Esophagus muscularis mucosa (tissue), 4 donors: ENCODE measurements around the gene ERCC6. TPM values are rescaled to one million over a fixed set of nuclear protein-coding genes. Genes with fewer than 3 reads are reported as not detected.

ENCODE experiments used
- DNase-seq: peaks from one replicate; pipeline ENCODE4 v3.0.0-alpha.2; 2017; ENCODE audit errors: extremely low spot score
- H3K27ac ChIP-seq, 4 donors: fragments of 200-600 bp; sonication (generic); replicated peaks in 1 of 4; 1 replicate in 3 of 4; 2 replicates in 1 of 4; pipeline ENCODE4 v1.5.1; 2016 to 2019; ENCODE audit warnings: mild to moderate bottlenecking in 1 of 4
- H3K27me3 ChIP-seq, 4 donors: fragments of 200-600 bp; sonication (generic); one replicate each; pipeline versions ENCODE4 v1.5.1 to v1.6.0; 2016 to 2019
- H3K36me3 ChIP-seq, 4 donors: fragments of 200-600 bp; sonication (generic); one replicate each; pipeline ENCODE4 v1.5.1; 2016 to 2019
- H3K4me1 ChIP-seq, 4 donors: fragments of 200-600 bp; sonication (generic); one replicate each; pipeline ENCODE4 v1.5.1; 2016 to 2019
- H3K4me3 ChIP-seq, 4 donors: fragments of 200-600 bp; sonication (generic); 1 replicate in 2 of 4; 2 replicates in 2 of 4; pipeline ENCODE4 v1.5.1; 2016 to 2019; ENCODE audit warnings: mild to moderate bottlenecking in 4 of 4, moderate library complexity in 1 of 4
- H3K9me3 ChIP-seq, 4 donors: fragments of 200-600 bp; sonication (generic); 1 replicate in 3 of 4; 2 replicates in 1 of 4; pipeline ENCODE4 v1.5.1; 2016 to 2019
- EP300 ChIP-seq: sonication (generic); formaldehyde crosslinking; IDR thresholded peaks from one replicate; pipeline ENCODE4 v1.6.1; 2017; ENCODE audit warnings: antibody characterized with exemption
- POLR2A ChIP-seq: fragments of 450-650 bp; IDR thresholded peaks from one replicate; pipeline ENCODE4 v1.6.1; 2017; ENCODE audit warnings: antibody characterized with exemption, moderate library complexity, mild to moderate bottlenecking, low read depth
- POLR2AphosphoS5 ChIP-seq, 2 donors: sonication (generic); formaldehyde crosslinking; IDR thresholded peaks; one replicate each; pipeline ENCODE4 v1.6.1; 2017; ENCODE audit warnings: antibody characterized with exemption in 2 of 2
- WGBS: methylation state at CpG from one replicate; pipeline ENCODE4 v1.1.5; 2018; 5-methylcytosine and 5-hydroxymethylcytosine counted together
- intact Hi-C: fragments of 100-400 bp; cut with DNase I; formaldehyde crosslinking; loops from one replicate; pipeline ENCODE4 v1.15.1; 2023
- total RNA-seq, 4 donors: library from RNA; depleted of rRNA; stranded (reverse); fragments of >200 nt; gene quantifications; one replicate each; pipeline versions ENCODE4 v1.1.0 to v1.2.1, GENCODE V29; 2016
- TF ChIP-seq, protein P1 (sequence below), 3 experiments: fragments of 200-600 bp in 2 of 3; fragments of 450-650 bp in 1 of 3; sonication (generic) in 2 of 3; IDR thresholded peaks; one replicate each; pipeline ENCODE4 v1.5.1; 2017 to 2019; ENCODE audit warnings: antibody characterized with exemption in 3 of 3, mild to moderate bottlenecking in 2 of 3, moderate library complexity in 1 of 3

The ERCC6 gene
- total RNA-seq, 4 donors from 2014 or later = 7.0 to 11.7 (median 9.2) TPM

DNA sequence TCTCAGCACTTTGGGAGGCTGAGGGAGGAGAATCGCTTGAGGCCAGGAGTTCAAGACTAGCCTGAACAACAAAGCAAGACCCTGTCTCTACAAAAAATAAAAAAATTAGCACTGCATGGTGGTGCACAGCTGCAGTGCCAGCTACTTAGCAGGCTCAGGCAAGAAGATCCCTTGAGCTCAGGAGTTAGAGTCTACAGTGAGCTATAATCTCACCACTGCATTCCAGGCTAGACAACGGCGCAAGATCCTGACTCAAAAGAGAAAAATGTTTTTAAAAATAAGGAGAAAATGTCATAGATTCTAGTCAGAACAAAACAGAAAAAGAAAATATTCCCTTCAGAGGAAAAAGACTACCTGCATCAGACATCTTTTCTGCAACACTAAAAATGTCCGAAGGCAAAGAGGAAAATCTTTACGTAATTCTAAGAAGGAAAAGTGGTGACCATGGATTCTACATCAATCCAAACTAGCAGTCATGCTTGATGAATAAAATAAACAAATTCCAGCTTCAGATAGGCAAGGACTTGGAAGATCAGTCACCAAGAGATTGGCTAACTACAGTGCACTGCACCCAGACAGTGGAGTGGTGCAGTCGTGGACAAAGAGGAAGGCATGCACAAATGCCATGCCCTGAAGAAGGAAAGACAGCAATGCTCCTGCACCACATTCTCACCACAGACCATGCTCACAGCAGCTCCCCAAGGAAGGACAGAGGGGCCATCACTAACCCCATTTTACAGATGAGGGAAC lies 54.3 kb downstream of the ERCC6 start:
- intact Hi-C loops = no loop called here

DNA sequence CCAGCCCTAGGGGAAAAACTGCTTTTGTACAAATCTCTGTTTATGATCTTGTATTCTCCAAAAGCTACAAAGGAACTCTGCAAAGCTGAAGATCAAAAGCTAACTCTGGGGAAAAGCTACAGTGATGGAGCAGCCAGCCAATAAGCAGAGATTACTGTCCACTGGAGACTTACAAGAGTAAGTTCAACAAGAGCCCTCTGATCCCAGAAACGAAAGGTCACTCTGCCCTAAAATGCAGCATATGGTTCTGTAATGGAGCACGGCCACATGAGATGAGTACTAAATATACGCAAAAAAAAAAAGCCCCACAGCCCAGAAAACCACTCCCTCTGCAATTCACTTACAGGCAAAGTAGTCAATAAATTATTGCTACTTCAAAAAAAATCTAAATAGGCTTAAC lies 60.1 kb downstream of the ERCC6 start:
- intact Hi-C loops = no loop called here
- no peaks in the 10 kb centered on the region for H3K4me1 ChIP-seq

More for the DNA sequence above, 54.3 kb downstream of the ERCC6 start:
- TF ChIP-seq, protein P1, sequence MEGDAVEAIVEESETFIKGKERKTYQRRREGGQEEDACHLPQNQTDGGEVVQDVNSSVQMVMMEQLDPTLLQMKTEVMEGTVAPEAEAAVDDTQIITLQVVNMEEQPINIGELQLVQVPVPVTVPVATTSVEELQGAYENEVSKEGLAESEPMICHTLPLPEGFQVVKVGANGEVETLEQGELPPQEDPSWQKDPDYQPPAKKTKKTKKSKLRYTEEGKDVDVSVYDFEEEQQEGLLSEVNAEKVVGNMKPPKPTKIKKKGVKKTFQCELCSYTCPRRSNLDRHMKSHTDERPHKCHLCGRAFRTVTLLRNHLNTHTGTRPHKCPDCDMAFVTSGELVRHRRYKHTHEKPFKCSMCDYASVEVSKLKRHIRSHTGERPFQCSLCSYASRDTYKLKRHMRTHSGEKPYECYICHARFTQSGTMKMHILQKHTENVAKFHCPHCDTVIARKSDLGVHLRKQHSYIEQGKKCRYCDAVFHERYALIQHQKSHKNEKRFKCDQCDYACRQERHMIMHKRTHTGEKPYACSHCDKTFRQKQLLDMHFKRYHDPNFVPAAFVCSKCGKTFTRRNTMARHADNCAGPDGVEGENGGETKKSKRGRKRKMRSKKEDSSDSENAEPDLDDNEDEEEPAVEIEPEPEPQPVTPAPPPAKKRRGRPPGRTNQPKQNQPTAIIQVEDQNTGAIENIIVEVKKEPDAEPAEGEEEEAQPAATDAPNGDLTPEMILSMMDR (IDR thresholded peaks at IDR 0.05) = no peak
- TF ChIP-seq POLR2AphosphoS5 (IDR thresholded peaks at IDR 0.05) (no peak), POLR2A (no peak), EP300 (no peak)
- Histone ChIP-seq H3K27me3 (no peaks in the 10 kb centered on the region), H3K27ac (no peak overlapping the region), H3K36me3 (peaks cover 6 to 38% (median 31%) of the 10 kb centered on the region in 4 donors), H3K4me1 (no peaks in the 10 kb centered on the region), H3K9me3 (no peaks in the 10 kb centered on the region), H3K4me3 (no peak overlapping the region)
- WGBS = 87% methylated on average over 6 of the region's 6 CpGs
- DNase-seq = no peak

DNA sequence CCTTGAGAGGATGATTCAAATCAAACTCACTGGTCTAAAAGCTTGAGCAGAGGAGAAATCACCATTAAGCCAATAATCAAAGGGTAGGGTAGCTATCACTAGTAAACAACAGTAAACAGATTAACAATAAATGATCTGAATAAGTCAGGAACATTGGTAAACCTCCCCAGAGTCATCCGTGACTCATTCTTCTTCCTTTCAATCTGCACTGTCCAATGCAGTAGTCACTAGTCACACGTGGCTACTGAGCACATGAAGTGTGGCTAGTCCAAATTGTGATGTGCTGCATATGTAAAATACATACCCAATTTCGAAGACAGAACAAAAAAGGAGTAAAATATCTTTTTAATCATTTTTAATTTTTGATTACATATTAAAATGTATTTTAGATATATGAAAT lies 64.0 kb downstream of the ERCC6 start:
- Histone ChIP-seq H3K4me1 (no peaks in the 10 kb centered on the region), H3K9me3 (no peaks in the 10 kb centered on the region), H3K4me3 (no peak overlapping the region), H3K36me3 (peaks cover 43 to 95% (median 85%) of the 10 kb centered on the region in 4 donors), H3K27ac (no peak overlapping the region), H3K27me3 (no peaks in the 10 kb centered on the region)
- intact Hi-C loops = no loop called here
- TF ChIP-seq POLR2A = no peak
- TF ChIP-seq, protein P1 (IDR thresholded peaks at IDR 0.05) = no peak
- TF ChIP-seq POLR2AphosphoS5 (IDR thresholded peaks at IDR 0.05) = no peak
- no peak for TF ChIP-seq EP300
- no peak for DNase-seq
- WGBS = 85% methylated on average over 3 of the region's 3 CpGs

More for the DNA sequence above, 60.1 kb downstream of the ERCC6 start:
- 96% methylated on average over 3 of the region's 3 CpGs for WGBS
- Histone ChIP-seq H3K36me3 (peaks cover 26 to 88% (median 79%) of the 10 kb centered on the region in 4 donors), H3K27ac (no peak overlapping the region), H3K4me3 (no peak overlapping the region), H3K9me3 (no peaks in the 10 kb centered on the region), H3K27me3 (no peaks in the 10 kb centered on the region)
- TF ChIP-seq POLR2A (no peak), EP300 (no peak), POLR2AphosphoS5 (IDR thresholded peaks at IDR 0.05) (no peak)
- TF ChIP-seq, protein P1 (IDR thresholded peaks at IDR 0.05) = no peak
- no peak for DNase-seq

DNA sequence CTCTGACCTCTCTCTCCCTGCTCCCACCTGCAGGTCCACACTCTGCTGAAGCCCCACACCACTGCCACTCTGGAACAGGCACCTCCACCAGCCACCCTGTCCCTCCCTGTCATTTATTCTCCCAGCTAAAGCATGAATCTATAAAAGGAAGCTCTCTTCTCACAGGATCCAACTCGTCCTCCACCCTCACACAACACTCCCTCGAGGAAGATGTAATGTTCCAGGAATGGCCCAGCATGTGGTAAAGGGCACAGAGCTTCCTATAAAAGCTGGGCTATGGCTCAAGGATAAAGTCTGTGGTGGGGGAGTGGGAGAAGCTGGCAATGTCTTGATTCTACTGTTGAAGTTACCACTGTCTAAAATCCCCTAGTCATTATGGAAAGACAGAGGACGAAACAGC lies 67.4 kb downstream of the ERCC6 start:
- H3K36me3 ChIP-seq = peaks cover 42 to 99% (median 88%) of the 10 kb centered on the region in 4 donors
- no peak for DNase-seq
- H3K4me1 ChIP-seq = no peaks in the 10 kb centered on the region
- TF ChIP-seq POLR2A (no peak), EP300 (no peak), POLR2AphosphoS5 (IDR thresholded peaks at IDR 0.05) (no peak)
- TF ChIP-seq, protein P1 (IDR thresholded peaks at IDR 0.05) = no peak
- intact Hi-C loops = no loop called here
- no peaks in the 10 kb centered on the region for H3K9me3 ChIP-seq
- WGBS = 82% methylated on average over 3 of the region's 3 CpGs
- no peaks in the 10 kb centered on the region for H3K27me3 ChIP-seq
- no peak overlapping the region for H3K4me3 ChIP-seq
- no peak overlapping the region for H3K27ac ChIP-seq
